Measurements from ENCODE around the gene FGD6.
"Not testable (repeated sequence)": the region's sequence is repeated elsewhere in the genome, so short reads cannot be mapped to it uniquely, and the experiment has no call there.

GRCh38 chr12:95234187-95234586, 16.9 kb upstream of the FGD6 start:
- not testable (repeated sequence) for TF ChIP-seq CTCF (conservative IDR thresholded peaks at IDR 0.05; ENCODE audit: low read length); EZH2phosphoT487 (IDR thresholded peaks at IDR 0.05; ENCODE audit: borderline replicate concordance, low read depth, low read length)
